Keratinocyte (primary cell): ENCODE results near the gene ASF1B. TPM values are rescaled to one million over a fixed set of nuclear protein-coding genes. Genes with fewer than 3 reads are reported as not detected.

ENCODE experiments used
- DNase-seq: peaks from one replicate; pipeline ENCODE4 v3.0.0-alpha.2; 2011; ENCODE audit warnings: low read depth, missing footprints, low spot score
- FAIRE-seq: peaks from 2 replicates; lab custom pipeline; 2011; peaks lifted over from hg19 to GRCh38; lab: Jason Lieb, UNC
- H2AFZ ChIP-seq: 2 replicates; pipeline ENCODE4 v1.6.0; 2012; ENCODE audit warnings: low read length, control low read depth, inconsistent platforms; ENCODE audit not compliant: control insufficient read depth
- H3K27ac ChIP-seq: 2 replicates; pipeline ENCODE4 v1.5.1; 2011; ENCODE audit warnings: low read length; ENCODE audit not compliant: control insufficient read depth, insufficient read depth
- H3K27me3 ChIP-seq: 3 replicates; pipeline ENCODE4 v1.6.0; 2011; ENCODE audit warnings: low read length; ENCODE audit not compliant: control insufficient read depth, insufficient read depth; ENCODE audit errors: extremely low read depth
- H3K36me3 ChIP-seq, 2 experiments: 2 replicates in 1 of 2; 3 replicates in 1 of 2; pipeline ENCODE4 v1.5.1; 2011; ENCODE audit warnings: low read length in 2 of 2, mild to moderate bottlenecking in 1 of 2; ENCODE audit not compliant: control insufficient read depth in 2 of 2, insufficient read depth in 2 of 2; ENCODE audit errors: extremely low read depth in 1 of 2
- H3K4me1 ChIP-seq: 3 replicates; pipeline ENCODE4 v1.5.1; 2011; ENCODE audit warnings: low read length; ENCODE audit not compliant: control insufficient read depth, insufficient read depth; ENCODE audit errors: extremely low read depth
- H3K4me2 ChIP-seq: 3 replicates; pipeline ENCODE4 v1.6.0; 2011; ENCODE audit warnings: low read depth, low read length; ENCODE audit not compliant: control insufficient read depth, insufficient read depth; ENCODE audit errors: extremely low read depth
- H3K4me3 ChIP-seq, 3 experiments: fragments of 200-600 bp in 1 of 3; sonication (generic) in 1 of 3; 2 replicates in 2 of 3; 3 replicates in 1 of 3; pipeline ENCODE4 v1.5.1; 2011 to 2016; ENCODE audit warnings: low read length in 3 of 3, mild to moderate bottlenecking in 3 of 3, control low read depth in 2 of 3, inconsistent platforms in 1 of 3, low read depth in 1 of 3, mixed read lengths in 1 of 3, mixed run types in 1 of 3, moderate library complexity in 1 of 3; ENCODE audit not compliant: control insufficient read depth in 2 of 3, insufficient read depth in 2 of 3; ENCODE audit errors: extremely low read depth in 1 of 3
- H3K79me2 ChIP-seq: 2 replicates; pipeline ENCODE4 v1.6.0; 2012; ENCODE audit warnings: low read length; ENCODE audit not compliant: control insufficient read depth, insufficient read depth
- H3K9ac ChIP-seq: 3 replicates; pipeline ENCODE4 v1.6.0; 2011; ENCODE audit warnings: low read length; ENCODE audit not compliant: control insufficient read depth, insufficient read depth; ENCODE audit errors: extremely low read depth
- H3K9me1 ChIP-seq: 3 replicates; pipeline ENCODE4 v1.6.0; 2011; ENCODE audit warnings: low read length; ENCODE audit not compliant: control insufficient read depth, insufficient read depth; ENCODE audit errors: extremely low read depth
- H3K9me3 ChIP-seq: 2 replicates; pipeline ENCODE4 v1.5.1; 2012; ENCODE audit warnings: low read depth, low read length; ENCODE audit not compliant: control insufficient read depth
- H4K20me1 ChIP-seq: 3 replicates; pipeline ENCODE4 v1.6.0; 2011; ENCODE audit warnings: low read length; ENCODE audit not compliant: control insufficient read depth, insufficient read depth; ENCODE audit errors: extremely low read depth
- CTCF ChIP-seq, 3 experiments: IDR thresholded peaks in 1 of 3; conservative IDR thresholded peaks in 1 of 3; optimal IDR thresholded peaks in 1 of 3; 2 replicates in 2 of 3; 3 replicates in 1 of 3; pipeline versions ENCODE3 to v1.5.1; 2011; ENCODE audit warnings: low read length in 3 of 3, mild to moderate bottlenecking in 3 of 3, moderate library complexity in 2 of 3, control low read depth in 1 of 3, inconsistent platforms in 1 of 3; ENCODE audit not compliant: insufficient read depth in 2 of 3; ENCODE audit errors: extremely low read depth in 1 of 3
- EZH2 ChIP-seq: IDR thresholded peaks from one replicate; pipeline ENCODE4 v1.6.1; 2012; ENCODE audit warnings: inconsistent platforms, mild to moderate bottlenecking, low read length, moderate library complexity
- dilution Hi-C: fragments of 300-500 bp; cut with MboI; formaldehyde crosslinking; loops from one replicate; pipeline ENCODE4 v1.7.0; 2020; ENCODE audit warnings: low sequenced_read_pairs; ENCODE audit not compliant: extremely low pct_ligation_motif_present
- polyA plus RNA-seq, 5 experiments: library from polyadenylated mRNA; depleted of rRNA in 3 of 5; stranded (reverse) in 3 of 5; stranded (forward) in 1 of 5; unstranded in 1 of 5; fragments of >200 nt; gene quantifications; 1 replicate in 1 of 5; 2 replicates in 3 of 5; 3 replicates in 1 of 5; pipeline versions ENCODE4 v1.2.1 to v1.2.3, GENCODE V29; 2011 to 2012; ENCODE audit warnings: missing spikeins in 2 of 5, low read depth in 1 of 5, low replicate concordance in 1 of 5

ASF1B gene
- polyA plus RNA-seq, 1 donor (not counting 4 experiments of a cell fraction or from before 2014, with no cell fraction given), result 7.8 TPM

- Histone ChIP-seq H3K4me1 (peaks cover 13% of the 10 kb centered on the region), H4K20me1 (no peaks in the 10 kb centered on the region), H3K27ac (no peak overlapping the region), H3K9me1 (peaks cover 2% of the 10 kb centered on the region), H2AFZ (no peak overlapping the region), H3K9ac (no peak overlapping the region), H3K27me3 (no peaks in the 10 kb centered on the region), H3K36me3 (no peaks in the 10 kb centered on the region), H3K9me3 (no peaks in the 10 kb centered on the region), H3K79me2 (peaks cover 8% of the 10 kb centered on the region), H3K4me3 (peak overlapping the region in 1 of 3 experiments; percentile 18), H3K4me2 (peak overlapping the region; percentile 12)
- TF ChIP-seq CTCF (optimal IDR thresholded peaks at IDR 0.05 in 1 of 3, IDR thresholded peaks at IDR 0.05 in 1 of 3, conservative IDR thresholded peaks at IDR 0.05 in 1 of 3; ENCODE audit: extremely low read depth in 1 of 3, insufficient read depth in 2 of 3, low read length in 3 of 3), result no peak
- TF ChIP-seq EZH2, result no peak
- DNase-seq, result no peak
- no peak for FAIRE-seq
- dilution Hi-C loops, result no loop called here
Observed at GRCh38 chr19:14138576-14139265, 2.3 kb upstream of the ASF1B start.

GRCh38 chr19:14135985-14136508 is 342 bp downstream of the ASF1B start:
- H4K20me1 ChIP-seq, result no peaks in the 10 kb centered on the region
- H3K9ac ChIP-seq, result peak overlapping the region; percentile 64
- H2AFZ ChIP-seq, result peak overlapping the region; percentile 85
- H3K9me1 ChIP-seq, result peaks cover 2% of the 10 kb centered on the region
- no peaks in the 10 kb centered on the region for H3K27me3 ChIP-seq
- peaks cover 8% of the 10 kb centered on the region for H3K79me2 ChIP-seq
- no peak for FAIRE-seq
- peak overlapping the region; percentile 71 to 73 (median 73) for H3K4me3 ChIP-seq
- dilution Hi-C loops, result no loop called here
- no peak for TF ChIP-seq EZH2
- no peak for TF ChIP-seq CTCF (optimal IDR thresholded peaks at IDR 0.05 in 1 of 3, IDR thresholded peaks at IDR 0.05 in 1 of 3, conservative IDR thresholded peaks at IDR 0.05 in 1 of 3; ENCODE audit: extremely low read depth in 1 of 3, insufficient read depth in 2 of 3, low read length in 3 of 3)
- no peaks in the 10 kb centered on the region for H3K9me3 ChIP-seq
- H3K27ac ChIP-seq, result peak overlapping the region; percentile 23
- H3K4me1 ChIP-seq, result peaks cover 13% of the 10 kb centered on the region
- DNase-seq, result no peak
- H3K36me3 ChIP-seq, result no peaks in the 10 kb centered on the region
- peak overlapping the region; percentile 86 for H3K4me2 ChIP-seq
